Measurements from ENCODE around the gene ABCA6.

The ABCA6 gene

DNA sequence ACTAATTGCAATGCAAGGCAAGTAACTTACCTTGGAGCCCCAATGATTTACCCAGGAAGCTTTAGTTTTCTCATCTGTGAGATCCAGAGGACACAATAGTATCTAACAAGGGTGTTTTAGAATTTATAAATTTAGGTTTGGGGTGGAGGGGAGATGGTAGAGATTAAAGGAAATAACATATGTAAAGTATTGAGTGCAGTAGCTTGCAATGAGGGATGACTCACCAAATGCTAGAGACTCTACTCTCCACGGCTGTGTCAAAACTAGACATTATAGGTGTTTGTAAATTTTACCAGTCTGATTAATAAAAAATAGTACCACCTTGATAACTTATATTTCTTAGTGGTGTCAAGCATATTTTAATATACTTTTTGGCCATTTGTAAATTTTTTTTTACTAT is 77.2 kb downstream of the ABCA6 start:
- no peaks in the 10 kb centered on the region for H3K27me3 ChIP-seq (ENCODE audit: low read depth, low read length)
- no peaks in the 10 kb centered on the region for H3K36me3 ChIP-seq (replicated peaks; ENCODE audit: low read depth, low read length)
- H4K20me1 ChIP-seq (ENCODE audit: insufficient read depth, low read length), result no peaks in the 10 kb centered on the region
- no peak for TF ChIP-seq EZH2phosphoT487 (IDR thresholded peaks at IDR 0.05; ENCODE audit: low read depth)
- TF ChIP-seq, protein P1, sequence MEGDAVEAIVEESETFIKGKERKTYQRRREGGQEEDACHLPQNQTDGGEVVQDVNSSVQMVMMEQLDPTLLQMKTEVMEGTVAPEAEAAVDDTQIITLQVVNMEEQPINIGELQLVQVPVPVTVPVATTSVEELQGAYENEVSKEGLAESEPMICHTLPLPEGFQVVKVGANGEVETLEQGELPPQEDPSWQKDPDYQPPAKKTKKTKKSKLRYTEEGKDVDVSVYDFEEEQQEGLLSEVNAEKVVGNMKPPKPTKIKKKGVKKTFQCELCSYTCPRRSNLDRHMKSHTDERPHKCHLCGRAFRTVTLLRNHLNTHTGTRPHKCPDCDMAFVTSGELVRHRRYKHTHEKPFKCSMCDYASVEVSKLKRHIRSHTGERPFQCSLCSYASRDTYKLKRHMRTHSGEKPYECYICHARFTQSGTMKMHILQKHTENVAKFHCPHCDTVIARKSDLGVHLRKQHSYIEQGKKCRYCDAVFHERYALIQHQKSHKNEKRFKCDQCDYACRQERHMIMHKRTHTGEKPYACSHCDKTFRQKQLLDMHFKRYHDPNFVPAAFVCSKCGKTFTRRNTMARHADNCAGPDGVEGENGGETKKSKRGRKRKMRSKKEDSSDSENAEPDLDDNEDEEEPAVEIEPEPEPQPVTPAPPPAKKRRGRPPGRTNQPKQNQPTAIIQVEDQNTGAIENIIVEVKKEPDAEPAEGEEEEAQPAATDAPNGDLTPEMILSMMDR (IDR thresholded peaks at IDR 0.05; ENCODE audit: low read depth, low read length), result no peak
- H3K4me1 ChIP-seq (ENCODE audit: low read length), result peaks cover 15% of the 10 kb centered on the region
- H2AFZ ChIP-seq (ENCODE audit: low read depth, low read length), result no peak overlapping the region
- no peak overlapping the region for H3K4me2 ChIP-seq (ENCODE audit: low read length)
- H3K4me3 ChIP-seq (ENCODE audit: low read length), result no peak overlapping the region
- H3K79me2 ChIP-seq (ENCODE audit: low read length), result no peaks in the 10 kb centered on the region
- H3K9me3 ChIP-seq (ENCODE audit: insufficient read depth, low read length), result no peaks in the 10 kb centered on the region
- H3K27ac ChIP-seq (ENCODE audit: low read length), result no peak overlapping the region
- no peak overlapping the region for H3K9ac ChIP-seq (ENCODE audit: low read length)

DNA sequence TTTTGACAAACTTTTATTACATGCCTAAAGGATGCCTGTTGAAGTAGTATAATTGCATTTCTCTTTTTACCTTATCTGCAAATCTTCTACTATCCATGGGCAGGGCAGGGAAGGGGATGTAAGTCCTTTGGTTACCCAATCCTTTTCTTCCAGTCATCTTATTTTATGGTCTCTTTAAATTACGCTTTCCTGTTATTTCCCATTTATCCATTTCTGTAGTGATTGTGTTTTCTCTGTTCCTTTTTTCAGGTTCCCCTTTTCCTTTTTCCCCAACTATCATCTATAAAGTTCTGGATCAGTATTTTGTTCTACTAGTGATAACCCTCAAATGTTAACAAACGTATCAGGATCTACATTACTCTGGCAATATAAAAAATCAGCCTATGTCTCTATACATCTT is 77.7 kb downstream of the ABCA6 start:
- Histone ChIP-seq H2AFZ (ENCODE audit: low read depth, low read length) (no peak overlapping the region), H3K27me3 (ENCODE audit: low read depth, low read length) (no peaks in the 10 kb centered on the region), H3K4me3 (ENCODE audit: low read length) (no peak overlapping the region), H3K79me2 (ENCODE audit: low read length) (no peaks in the 10 kb centered on the region), H3K27ac (ENCODE audit: low read length) (no peak overlapping the region), H3K36me3 (replicated peaks; ENCODE audit: low read depth, low read length) (no peaks in the 10 kb centered on the region), H4K20me1 (ENCODE audit: insufficient read depth, low read length) (no peaks in the 10 kb centered on the region), H3K4me1 (ENCODE audit: low read length) (peaks cover 15% of the 10 kb centered on the region), H3K4me2 (ENCODE audit: low read length) (no peak overlapping the region), H3K9ac (ENCODE audit: low read length) (no peak overlapping the region), H3K9me3 (ENCODE audit: insufficient read depth, low read length) (no peaks in the 10 kb centered on the region)
- TF ChIP-seq, protein P1 (IDR thresholded peaks at IDR 0.05; ENCODE audit: low read depth, low read length), result no peak
- no peak for TF ChIP-seq EZH2phosphoT487 (IDR thresholded peaks at IDR 0.05; ENCODE audit: low read depth)

DNA sequence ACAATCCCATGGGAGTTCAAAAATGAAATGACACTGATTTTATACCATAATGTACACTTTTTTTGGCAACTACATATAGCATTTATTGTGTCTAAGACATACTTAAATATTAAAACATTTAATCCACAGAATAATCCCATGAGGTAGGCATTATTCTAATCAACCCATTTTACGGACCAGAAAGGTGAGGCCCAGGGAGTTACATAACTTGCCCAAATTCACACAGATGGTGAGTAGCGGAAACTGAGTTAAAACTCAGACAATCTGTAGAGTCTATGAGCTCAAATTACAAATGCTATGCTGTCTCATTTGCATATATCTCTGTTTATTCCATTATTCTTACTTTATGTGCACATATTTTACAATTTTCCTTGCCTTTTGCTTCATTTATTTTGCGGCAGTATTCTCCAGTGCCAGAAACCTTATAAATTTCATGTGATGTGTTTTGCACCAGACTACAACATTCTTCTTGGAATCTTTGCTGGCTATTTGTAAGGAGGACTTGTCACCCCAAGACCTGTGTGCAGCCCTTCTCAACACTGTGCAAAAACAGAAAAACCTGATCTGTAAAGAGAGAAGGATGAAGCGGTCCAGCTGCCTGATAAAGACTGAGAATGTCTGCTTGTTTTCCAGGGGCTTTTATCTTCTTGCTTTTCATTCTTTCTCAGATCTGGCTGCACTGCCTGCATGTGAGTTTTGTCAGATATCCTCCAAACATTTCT is 78.7 kb downstream of the ABCA6 start:
- Histone ChIP-seq H3K27me3 (ENCODE audit: low read depth, low read length) (no peaks in the 10 kb centered on the region), H3K79me2 (ENCODE audit: low read length) (no peaks in the 10 kb centered on the region), H3K9me3 (ENCODE audit: insufficient read depth, low read length) (no peaks in the 10 kb centered on the region), H3K4me3 (ENCODE audit: low read length) (no peak overlapping the region), H3K9ac (ENCODE audit: low read length) (no peak overlapping the region), H3K36me3 (replicated peaks; ENCODE audit: low read depth, low read length) (no peaks in the 10 kb centered on the region), H3K27ac (ENCODE audit: low read length) (no peak overlapping the region), H4K20me1 (ENCODE audit: insufficient read depth, low read length) (no peaks in the 10 kb centered on the region), H3K4me2 (ENCODE audit: low read length) (no peak overlapping the region), H2AFZ (ENCODE audit: low read depth, low read length) (no peak overlapping the region), H3K4me1 (ENCODE audit: low read length) (peaks cover 15% of the 10 kb centered on the region)
- TF ChIP-seq, protein P1 (IDR thresholded peaks at IDR 0.05; ENCODE audit: low read depth, low read length), result no peak
- TF ChIP-seq EZH2phosphoT487 (IDR thresholded peaks at IDR 0.05; ENCODE audit: low read depth), result no peak

DNA sequence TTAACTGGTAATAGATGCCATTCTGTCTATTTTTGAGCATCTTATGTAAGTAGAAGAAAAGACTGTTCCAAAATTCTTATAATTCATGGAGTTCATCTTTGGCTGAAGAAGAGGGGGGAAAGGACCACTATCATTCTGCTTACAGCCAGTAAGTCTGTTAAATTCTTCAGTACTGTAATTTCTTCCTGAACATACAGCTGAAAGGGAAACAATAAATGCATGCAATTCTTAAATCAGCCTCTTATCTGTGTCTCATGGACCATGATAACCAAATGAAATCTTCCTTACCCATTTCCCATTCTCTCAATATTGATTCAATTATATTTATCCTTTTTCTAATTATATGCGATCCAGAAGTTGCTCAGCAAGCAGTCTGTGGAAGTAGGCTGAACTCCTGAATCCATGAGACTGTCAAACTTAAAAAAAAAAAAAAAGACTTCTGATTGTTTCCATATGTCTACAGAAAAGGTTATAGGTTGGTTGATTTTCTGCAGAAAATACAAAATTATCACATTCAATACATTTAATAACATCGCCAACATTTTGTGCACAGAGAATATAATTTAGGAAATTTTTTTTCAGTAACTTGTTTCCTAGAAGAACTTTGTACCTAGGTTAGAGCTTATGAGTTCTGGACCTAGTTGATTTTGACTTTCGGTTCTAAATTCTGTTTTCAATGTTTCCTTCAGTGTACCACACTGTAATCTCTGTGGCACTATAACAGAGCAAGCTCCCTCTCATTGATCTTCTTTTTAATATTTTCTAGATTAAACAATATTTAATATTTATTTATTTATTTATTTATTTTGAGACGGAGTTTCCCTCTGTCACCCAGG is 79.8 kb downstream of the ABCA6 start:
- Histone ChIP-seq H3K4me2 (ENCODE audit: low read length) (no peak overlapping the region), H3K27ac (ENCODE audit: low read length) (no peak overlapping the region), H2AFZ (ENCODE audit: low read depth, low read length) (no peak overlapping the region), H3K4me3 (ENCODE audit: low read length) (no peak overlapping the region), H3K79me2 (ENCODE audit: low read length) (no peaks in the 10 kb centered on the region), H3K36me3 (replicated peaks; ENCODE audit: low read depth, low read length) (no peaks in the 10 kb centered on the region), H3K27me3 (ENCODE audit: low read depth, low read length) (no peaks in the 10 kb centered on the region), H3K9ac (ENCODE audit: low read length) (no peak overlapping the region), H3K9me3 (ENCODE audit: insufficient read depth, low read length) (no peaks in the 10 kb centered on the region), H4K20me1 (ENCODE audit: insufficient read depth, low read length) (no peaks in the 10 kb centered on the region), H3K4me1 (ENCODE audit: low read length) (peaks cover 15% of the 10 kb centered on the region)
- no peak for TF ChIP-seq EZH2phosphoT487 (IDR thresholded peaks at IDR 0.05; ENCODE audit: low read depth)
- TF ChIP-seq, protein P1 (IDR thresholded peaks at IDR 0.05; ENCODE audit: low read depth, low read length), result no peak
